Measurements from ENCODE around the gene NUDC. TPM values are rescaled to one million over a fixed set of nuclear protein-coding genes. Genes with fewer than 3 reads are reported as not detected.

NUDC gene
- total and polyA plus RNA-seq, 9 of the 15 experiments (the other 6 are each of a cell fraction or from before 2014, with no cell fraction given) = 9.8 to 234 (median 149) TPM

DNA sequence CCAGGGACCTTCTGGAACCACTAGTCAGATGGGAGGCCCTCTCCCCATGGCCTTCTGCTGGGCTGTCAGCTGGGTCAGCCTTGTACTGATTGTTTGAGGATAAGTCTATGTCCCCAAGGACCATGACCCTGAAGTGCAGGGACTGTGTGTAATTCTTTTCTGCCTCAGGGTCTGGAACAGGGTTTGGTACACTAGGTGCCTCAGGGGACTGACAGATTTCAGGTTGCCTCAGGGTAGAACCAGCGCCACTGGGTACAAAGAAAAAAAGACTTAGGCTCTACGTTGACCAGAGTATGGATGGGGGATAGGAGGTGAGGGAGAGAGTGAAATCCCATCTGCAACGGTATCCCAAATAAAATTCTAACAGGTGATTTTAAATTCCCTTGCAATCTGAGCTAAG, 35.8 kb downstream of the NUDC start:
- TF ChIP-seq, protein P1, sequence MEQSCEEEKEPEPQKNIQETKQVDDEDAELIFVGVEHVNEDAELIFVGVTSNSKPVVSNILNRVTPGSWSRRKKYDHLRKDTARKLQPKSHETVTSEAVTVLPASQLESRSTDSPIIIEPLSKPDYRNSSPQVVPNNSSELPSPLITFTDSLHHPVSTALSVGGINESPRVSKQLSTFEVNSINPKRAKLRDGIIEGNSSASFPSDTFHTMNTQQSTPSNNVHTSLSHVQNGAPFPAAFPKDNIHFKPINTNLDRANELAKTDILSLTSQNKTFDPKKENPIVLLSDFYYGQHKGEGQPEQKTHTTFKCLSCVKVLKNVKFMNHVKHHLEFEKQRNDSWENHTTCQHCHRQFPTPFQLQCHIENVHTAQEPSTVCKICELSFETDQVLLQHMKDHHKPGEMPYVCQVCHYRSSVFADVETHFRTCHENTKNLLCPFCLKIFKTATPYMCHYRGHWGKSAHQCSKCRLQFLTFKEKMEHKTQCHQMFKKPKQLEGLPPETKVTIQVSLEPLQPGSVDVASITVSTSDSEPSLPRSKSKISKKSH (CRISPR knock-in tag; IDR thresholded peaks at IDR 0.05) = no peak
- no peak for TF ChIP-seq SP2 (IDR thresholded peaks at IDR 0.05; ENCODE audit: extremely low read depth, low read depth, low read length, poor library complexity, severe bottlenecking)
- TF ChIP-seq EGR1 (conservative IDR thresholded peaks at IDR 0.05) = no peak
- TF ChIP-seq STAT6 (CRISPR knock-in tag; IDR thresholded peaks at IDR 0.05) = no peak
- no peak for TF ChIP-seq PRDM10 (IDR thresholded peaks at IDR 0.05; ENCODE audit: partially characterized antibody)
- DNase-seq (ENCODE audit: extremely low read depth in 1 of 4, low spot score in 3 of 4) (no peak), FAIRE-seq (no peak), ATAC-seq (no peak)
- no peak overlapping the region for H3K9ac ChIP-seq (ENCODE audit: insufficient read depth in 1 of 2, low read depth in 2 of 2, low read length in 2 of 2)
- no peak overlapping the region for H3K4me2 ChIP-seq (ENCODE audit: insufficient read depth, low read length)
- intact Hi-C loops (cut with micrococcal nuclease) = no loop called here
- in situ Hi-C loops (cut with MboI) = no loop called here
- no peak overlapping the region for H3K4me3 ChIP-seq
- H3K79me2 ChIP-seq (ENCODE audit: control insufficient read depth, insufficient read depth, low read length) = no peaks in the 10 kb centered on the region
- H3K4me1 ChIP-seq (replicated peaks in 1 of 2; ENCODE audit: control insufficient read depth in 2 of 2, insufficient read depth in 2 of 2, low read length in 2 of 2) = peaks cover 7 to 23% of the 10 kb centered on the region in 2 experiments; a peak in 4 of 5 replicates
- H3K27ac ChIP-seq (ENCODE audit: extremely low read depth, low read depth, low read length) = no peak overlapping the region
- no peaks in the 10 kb centered on the region for H4K20me1 ChIP-seq (replicated peaks; ENCODE audit: control insufficient read depth, insufficient read depth, low read length)
- H3K9me3 ChIP-seq (replicated peaks; ENCODE audit: control insufficient read depth, insufficient read depth, low read depth, low read length) = no peaks in the 10 kb centered on the region
- WGBS (ENCODE audit: insufficient coverage, low coverage, missing lambda C conversion rate) = 31% methylated on average over 3 of the region's 3 CpGs
- ChIA-PET CTCF (ENCODE audit: low intra/inter-chr PET ratio) (no interaction called here), POLR2A (interaction anchor here (0.6 to 1.2 kb wide), 3 partner anchors 10 to 68 kb away, joined by 3 to 9 read pairs (median 3); no protein-coding TSS in a partner anchor)
- no peaks in the 10 kb centered on the region for H3K9me1 ChIP-seq (ENCODE audit: control insufficient read depth, insufficient read depth, low read length)
- H3K27me3 ChIP-seq (ENCODE audit: control insufficient read depth in 2 of 2, insufficient read depth in 2 of 2, low read length in 2 of 2) = peaks cover 5 to 16% of the 10 kb centered on the region in 2 experiments; a peak in 4 of 5 replicates
- BruUV-seq (replicated peaks) = no TSS peak
- H2AFZ ChIP-seq (ENCODE audit: low read depth, low read length) = no peak overlapping the region
- no peaks in the 10 kb centered on the region for H3K36me3 ChIP-seq (ENCODE audit: control insufficient read depth, insufficient read depth, low read length)
